ENCODE measurements around the gene ROBO1.

DNA sequence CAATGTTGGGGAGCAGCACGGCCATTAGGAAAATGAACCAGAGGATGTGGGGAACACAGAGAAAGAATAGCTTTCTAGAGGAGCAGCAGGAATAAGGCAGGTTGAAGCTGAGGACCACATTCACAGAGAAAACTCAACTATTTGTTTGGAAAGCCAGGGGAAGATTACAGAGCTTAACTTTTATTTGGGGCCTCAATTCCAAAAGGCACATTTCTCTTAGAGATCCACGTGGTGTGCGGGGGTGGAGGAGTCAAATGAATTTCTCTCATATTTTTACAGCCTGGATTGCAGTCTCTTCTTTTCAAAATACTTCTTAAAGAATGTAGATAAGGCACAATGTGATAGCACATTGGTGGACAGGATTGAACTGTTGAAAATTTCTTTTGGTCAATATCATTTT, 253.7 kb downstream of the ROBO1 start:
- TF ChIP-seq, protein P1, sequence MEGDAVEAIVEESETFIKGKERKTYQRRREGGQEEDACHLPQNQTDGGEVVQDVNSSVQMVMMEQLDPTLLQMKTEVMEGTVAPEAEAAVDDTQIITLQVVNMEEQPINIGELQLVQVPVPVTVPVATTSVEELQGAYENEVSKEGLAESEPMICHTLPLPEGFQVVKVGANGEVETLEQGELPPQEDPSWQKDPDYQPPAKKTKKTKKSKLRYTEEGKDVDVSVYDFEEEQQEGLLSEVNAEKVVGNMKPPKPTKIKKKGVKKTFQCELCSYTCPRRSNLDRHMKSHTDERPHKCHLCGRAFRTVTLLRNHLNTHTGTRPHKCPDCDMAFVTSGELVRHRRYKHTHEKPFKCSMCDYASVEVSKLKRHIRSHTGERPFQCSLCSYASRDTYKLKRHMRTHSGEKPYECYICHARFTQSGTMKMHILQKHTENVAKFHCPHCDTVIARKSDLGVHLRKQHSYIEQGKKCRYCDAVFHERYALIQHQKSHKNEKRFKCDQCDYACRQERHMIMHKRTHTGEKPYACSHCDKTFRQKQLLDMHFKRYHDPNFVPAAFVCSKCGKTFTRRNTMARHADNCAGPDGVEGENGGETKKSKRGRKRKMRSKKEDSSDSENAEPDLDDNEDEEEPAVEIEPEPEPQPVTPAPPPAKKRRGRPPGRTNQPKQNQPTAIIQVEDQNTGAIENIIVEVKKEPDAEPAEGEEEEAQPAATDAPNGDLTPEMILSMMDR (IDR thresholded peaks at IDR 0.05) = no peak
- TF ChIP-seq POLR2A (IDR thresholded peaks at IDR 0.05) = no peak

All from thyroid gland (tissue), 4 donors.